GM19238 (cell line): ENCODE measurements around the gene RERG.
"Not testable (repeated sequence)": the region's sequence is repeated elsewhere in the genome, so short reads cannot be mapped to it uniquely, and the experiment has no call there.

Experiments used
- DNase-seq: peaks from one replicate; pipeline ENCODE4 v3.0.0; 2011; ENCODE audit warnings: low spot score; ENCODE audit not compliant: insufficient read length

RERG gene

DNA sequence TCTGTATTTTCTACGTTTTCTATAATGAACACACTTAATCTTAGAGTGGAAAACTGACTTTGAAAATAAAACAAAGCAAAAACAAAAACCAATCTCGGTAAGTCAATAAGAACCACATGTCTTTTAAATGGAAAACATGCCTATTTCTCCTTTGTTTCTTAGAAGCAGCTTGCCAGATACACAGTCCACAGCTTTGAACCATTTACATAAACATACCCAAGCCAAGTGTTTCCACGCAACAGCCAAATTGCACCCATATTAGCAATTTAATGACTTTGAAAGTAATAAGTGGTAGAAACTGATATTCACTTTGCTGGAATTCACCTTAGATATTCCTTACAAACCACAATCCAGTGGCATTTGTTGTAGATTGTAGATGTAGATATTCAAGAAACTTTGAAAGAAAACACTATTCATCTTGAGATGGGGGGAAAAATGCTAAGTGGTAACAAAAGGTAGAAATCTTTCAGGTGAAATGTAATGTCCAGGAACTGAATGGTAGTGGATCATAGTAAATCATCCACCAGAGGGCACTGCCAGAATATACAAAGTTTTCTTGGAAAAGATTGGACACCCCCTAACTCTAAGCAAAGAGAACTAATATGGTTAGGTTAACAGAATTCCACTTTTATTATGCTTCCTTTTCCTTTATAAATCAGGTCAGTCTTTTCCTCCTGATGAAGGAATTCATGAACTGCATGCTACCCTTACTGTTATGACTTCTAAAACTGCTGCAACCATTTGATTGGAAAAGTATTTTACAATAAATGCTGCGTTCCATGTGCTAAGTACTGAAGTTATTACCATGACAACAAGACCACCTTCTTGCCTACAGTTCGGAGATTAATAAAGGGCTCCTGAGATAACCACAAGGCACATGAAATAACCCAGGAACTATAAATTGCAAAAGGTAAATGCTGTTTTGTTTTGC, 69.8 kb downstream of the RERG start:
- no peak for DNase-seq

DNA sequence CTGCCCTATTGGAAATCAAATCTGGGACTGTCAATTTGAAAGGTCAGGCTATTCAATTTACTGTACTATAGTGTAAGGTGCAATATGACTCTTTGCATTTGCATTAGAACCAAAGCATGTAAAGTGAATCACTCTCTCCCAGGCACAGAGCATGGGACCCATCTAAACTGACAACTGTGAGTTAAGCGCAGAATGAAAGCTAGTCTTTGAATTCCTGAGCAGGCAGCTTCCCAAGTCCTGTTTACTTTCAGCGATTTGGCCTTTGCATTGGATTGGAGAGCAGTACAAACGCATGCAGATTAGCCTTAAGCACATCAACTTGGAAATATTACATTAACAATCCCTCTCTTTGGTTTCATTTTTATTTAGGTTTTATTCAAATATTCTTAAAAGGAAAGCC, 74.6 kb downstream of the RERG start:
- DNase-seq, result no peak

GRCh38 chr12:15143467-15143866, 77.8 kb downstream of the RERG start:
- no peak for DNase-seq

- DNase-seq, result no peak
Measured at GRCh38 chr12:15142711-15143110, 78.5 kb downstream of the RERG start.

- DNase-seq, result no peak
Measured at GRCh38 chr12:15131431-15131830, 89.8 kb downstream of the RERG start.

GRCh38 chr12:15130541-15130940, 90.7 kb downstream of the RERG start:
- DNase-seq, result no peak

- DNase-seq, result no peak
Measured at GRCh38 chr12:15123401-15123800, 97.8 kb downstream of the RERG start.

GRCh38 chr12:15122344-15122743, 98.9 kb downstream of the RERG start:
- DNase-seq, result no peak

DNA sequence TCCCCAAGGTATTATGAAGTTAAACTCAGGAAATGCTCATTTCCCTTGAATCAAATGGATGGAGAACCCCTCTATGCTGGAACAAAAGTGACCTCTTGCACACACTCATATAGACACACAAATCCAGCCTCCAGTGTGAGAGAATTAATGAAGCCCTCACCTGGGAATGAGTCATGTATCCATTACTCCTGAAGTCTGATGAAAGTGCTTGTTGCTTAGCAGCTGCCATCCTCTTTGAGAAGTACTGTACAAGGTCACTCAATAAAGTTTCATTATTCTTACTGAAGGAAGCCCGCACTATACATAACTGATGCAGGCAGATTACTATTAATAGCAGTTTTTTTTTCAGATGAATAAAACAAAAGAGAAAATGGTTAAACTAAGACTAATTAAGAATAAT, 102.3 kb downstream of the RERG start:
- DNase-seq, result no peak

DNA sequence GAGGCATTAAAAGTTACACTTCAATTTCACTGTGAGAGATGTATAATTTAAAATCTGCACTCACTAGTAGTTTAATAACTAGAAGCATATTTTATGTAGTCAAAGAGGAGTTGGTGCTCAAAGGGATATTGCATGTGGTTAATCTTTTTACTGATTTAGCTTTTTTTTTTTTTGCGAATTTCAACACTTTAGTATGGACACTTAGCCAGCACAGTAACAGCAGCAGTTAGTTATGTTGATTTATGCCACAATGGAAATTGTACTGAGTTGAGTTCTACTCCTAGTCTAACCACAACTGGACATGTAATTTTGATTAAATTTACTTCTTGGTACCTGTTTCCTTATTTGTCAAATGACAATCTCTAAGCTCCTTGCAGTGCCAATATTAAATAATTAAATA, 104.2 kb downstream of the RERG start:
- no peak for DNase-seq

DNA sequence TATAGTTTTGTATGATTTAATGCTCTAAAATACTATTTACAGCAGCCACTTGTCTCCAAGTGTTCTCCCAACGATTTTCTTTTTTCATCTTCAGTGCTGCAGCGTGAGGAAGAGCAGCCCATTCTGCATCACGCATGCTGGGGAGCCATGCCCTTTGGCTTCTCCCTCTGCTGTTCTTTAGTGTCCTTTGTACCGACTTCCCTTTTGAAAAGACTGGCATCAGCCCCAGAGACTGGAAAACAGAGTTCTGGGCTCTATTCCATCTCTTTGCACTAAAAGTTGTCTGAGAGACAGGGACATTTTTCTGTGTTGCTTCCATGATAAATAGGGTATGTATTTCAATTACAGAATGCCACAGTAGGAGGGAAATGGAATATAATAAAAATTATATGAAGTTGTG, 105.1 kb downstream of the RERG start:
- no peak for DNase-seq

GRCh38 chr12:15115434-15115833, 105.8 kb downstream of the RERG start:
- no peak for DNase-seq

DNA sequence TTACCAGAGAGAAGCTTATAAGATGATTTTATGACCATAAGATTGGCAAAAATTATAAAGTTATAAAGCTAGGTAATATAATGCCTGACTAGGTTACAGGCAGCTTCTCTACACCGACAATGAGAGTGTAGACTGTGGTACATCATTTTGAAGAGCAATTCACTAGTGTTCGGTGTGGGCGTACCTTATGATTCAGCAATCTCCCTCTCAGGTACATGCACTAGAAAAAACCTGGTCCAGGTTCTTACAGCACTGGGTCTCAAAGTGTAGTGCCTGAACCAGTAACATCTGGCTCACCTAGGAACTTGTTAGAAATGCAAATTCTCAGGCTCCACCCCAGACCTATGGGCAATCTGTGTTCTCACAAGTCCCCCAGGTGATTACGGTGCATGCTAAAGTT, 106.7 kb downstream of the RERG start:
- no peak for DNase-seq

DNA sequence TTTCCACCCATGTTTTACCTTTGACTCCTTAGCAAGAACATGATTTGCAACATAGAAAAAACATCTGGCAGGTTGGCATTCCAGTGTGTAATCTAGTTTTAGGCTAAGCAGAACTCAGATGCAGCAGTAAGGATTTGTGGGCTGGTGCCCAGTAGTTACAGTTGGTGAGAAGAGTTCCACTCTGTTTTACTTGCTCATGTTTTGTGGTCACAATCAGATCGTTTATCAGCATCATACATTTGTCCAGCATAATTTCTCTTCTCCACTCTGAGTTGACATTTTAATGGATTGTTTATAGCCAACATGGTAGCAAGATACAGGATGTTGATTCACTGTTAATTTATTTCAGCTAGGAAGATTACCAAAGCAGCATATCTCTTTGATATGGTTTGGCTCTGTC, 128.4 kb downstream of the RERG start:
- no peak for DNase-seq

GRCh38 chr12:15090441-15090840, 130.8 kb downstream of the RERG start:
- no peak for DNase-seq

DNA sequence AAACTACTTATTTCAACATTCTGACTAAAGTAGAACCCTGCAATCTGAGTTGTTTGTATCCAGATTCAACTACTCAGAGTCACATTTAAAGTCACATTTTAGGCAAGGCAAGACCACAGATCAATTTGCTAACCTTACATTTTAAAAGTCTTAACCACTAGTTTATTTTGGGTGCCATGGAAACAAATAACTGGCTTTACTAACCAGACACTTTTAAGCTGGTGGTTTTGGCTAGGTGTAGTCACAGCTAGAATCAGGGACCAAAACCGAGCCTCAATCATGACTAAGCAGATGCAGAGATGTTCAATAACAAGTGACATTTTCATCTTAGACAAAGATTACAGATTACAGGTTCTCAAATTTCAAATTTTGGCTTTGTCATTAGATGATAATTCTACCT, 133.1 kb downstream of the RERG start:
- no peak for DNase-seq

- not testable (repeated sequence) for DNase-seq
Measured at GRCh38 chr12:15077751-15078150, 143.5 kb downstream of the RERG start.

DNA sequence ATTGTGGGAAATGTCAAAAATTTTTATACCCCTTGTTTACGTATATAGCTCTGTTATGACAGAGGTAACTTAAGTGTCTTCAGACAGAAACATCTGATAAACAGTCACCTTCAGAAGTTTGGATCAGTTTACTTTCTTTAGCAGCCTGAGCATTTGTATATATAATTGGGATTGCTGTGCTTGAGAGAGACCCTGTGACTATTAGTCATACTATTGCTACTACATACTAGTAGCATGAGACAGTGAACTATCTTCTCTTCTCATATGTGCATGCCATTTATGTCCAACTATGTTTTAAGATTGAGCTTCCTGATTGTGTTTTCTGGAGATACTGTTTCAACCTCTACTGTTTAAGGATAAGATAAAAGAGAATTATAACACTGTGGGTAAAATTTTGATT, 146.9 kb downstream of the RERG start:
- DNase-seq, result no peak

DNA sequence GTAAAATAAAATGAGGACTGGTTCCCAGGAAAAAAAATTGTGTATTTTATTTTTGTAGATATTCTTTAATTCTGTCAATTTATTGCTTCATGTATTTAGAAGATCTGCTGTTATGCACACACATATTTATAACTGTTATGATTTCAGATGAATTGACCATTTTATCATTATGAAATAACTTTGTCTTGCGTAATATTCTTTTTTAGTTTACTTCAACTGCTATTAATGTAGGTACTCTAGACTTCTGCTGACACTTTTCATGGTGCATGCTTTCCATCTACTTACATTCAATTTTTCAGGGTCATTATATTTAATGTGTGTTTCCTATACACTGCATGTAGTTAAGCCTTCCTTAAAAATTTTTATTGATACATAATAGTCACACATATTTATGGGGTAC, 162.1 kb downstream of the RERG start:
- DNase-seq, result no peak
